Stimulated activated CD8-positive, alpha-beta memory T cell treated with anti-CD3 and anti-CD28 coated beads, Interleukin-2, amount 100 ng/mL, for 48 hours (primary cell): ENCODE data around the gene TMEM130.

Experiments
- DNase-seq, 2 donors: peaks; one replicate each; pipeline ENCODE4 v3.0.0-alpha.2; 2020; ENCODE audit warnings: low read depth in 2 of 2

Gene TMEM130

DNA sequence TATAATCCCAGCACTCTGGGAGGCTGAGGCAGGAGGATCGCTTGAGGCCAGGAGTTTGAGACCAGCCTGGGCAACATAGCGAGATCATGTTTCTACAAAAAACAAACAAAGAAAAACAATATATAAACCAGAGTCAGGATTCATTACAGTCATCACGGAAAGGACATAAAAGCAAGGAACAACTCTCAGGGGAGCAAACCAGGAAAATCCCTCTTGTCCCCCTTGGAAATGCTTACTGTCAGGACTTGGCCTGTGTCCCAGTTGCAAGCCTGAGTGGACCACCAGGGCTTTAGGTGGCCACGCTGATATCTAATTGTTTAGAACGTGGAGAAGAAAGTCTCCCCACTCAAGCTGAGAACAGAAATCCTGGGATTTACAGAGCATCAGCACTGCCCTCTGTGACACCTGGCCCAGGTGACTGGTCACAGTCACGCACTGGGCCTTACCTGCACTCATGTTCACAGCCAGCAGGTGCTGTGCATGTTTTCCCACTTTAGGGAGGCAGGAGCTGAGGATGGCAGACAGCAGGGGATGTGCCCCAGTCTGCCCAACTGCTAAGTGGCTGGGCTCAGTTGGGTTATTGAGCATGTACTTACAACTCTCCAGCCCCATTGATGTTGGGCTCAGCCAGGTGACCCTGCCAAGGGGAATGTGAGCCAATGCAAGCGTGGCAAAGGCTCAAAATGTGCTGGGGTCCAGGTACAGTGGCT is 60.9 kb downstream of the TMEM130 start:
- DNase-seq, result no peak

DNA sequence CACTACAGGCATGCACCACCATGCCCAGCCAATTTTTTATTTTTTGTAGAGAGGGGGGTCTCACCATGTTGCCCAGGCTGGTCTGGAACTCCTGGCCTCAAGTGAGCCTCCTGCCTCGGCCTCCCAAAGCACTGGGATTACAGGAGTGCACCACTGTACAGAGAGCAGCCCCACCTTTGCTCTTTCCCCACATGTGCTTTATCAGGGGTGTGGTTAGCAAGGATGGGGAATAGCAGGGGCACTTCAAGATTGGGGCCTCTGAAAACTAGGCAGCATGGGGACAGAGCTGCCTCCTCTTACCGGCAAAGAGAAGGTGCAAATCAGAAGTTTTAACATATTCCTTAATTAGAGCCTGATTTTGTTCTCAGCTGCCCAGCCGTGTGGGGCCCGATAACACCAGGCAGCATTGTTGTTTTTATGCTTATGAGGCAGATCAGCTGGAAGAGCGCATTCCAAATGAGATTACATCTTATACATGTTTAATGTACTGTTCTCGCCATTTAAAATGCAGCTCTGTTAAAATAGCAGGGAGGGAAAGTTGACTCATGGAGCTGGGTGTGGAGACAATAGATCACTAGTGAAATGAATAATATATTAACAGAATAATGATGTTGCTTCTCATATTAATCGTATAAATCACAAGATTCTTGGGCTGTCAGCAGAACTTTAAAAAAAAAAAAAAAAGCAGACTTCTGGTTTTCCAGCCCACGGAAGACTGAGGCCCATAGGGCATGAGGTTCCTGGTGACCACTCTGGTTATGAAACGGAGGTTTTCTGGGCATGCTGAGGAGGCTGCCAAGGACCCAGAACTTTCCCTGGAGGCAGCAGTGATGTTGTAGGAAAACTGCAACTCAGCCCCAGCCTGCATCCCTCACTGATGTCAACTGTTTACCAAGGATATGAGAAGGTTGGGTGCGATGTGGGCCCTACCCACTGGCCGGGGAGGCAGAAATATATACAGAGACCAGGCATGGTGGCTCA is 62.5 kb downstream of the TMEM130 start:
- no peak for DNase-seq

GRCh38 chr7:98805956-98806838 is 63.6 kb downstream of the TMEM130 start:
- DNase-seq, result no peak

GRCh38 chr7:98802781-98803110 is 67.1 kb downstream of the TMEM130 start:
- DNase-seq, result no peak

DNA sequence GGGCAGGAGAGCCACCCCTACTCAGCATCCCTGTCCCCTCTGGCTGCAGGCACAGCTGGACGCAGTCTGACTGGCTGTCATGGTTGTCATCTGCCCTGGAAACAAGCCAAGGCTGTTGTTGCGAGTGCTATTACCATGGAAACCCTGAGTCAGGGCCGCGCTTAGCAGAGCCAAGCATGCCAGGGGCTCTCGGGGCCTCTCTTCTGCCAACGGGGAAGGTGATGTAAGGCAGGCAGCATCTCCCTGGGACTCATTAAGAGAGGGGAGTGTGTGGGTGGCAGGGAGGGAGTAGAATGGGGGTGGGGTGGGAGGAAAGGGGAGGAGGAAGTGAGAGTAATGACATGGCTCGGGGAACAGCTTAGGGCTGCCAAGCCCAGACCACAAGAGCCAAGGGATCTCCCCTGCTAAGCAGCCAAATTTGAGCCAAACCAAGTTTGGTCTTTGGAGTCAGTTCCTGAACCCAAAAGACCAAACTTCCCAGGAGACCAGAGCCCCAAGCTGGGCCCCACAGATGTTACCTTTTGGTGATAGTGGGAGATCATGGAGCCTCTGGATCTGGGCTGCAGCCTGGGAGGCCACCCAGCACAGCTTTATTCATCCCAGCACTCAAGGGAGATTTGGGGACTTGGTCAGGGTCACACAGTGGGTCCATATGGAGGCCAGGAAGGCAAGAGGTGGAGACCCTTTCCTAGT is 67.6 kb downstream of the TMEM130 start:
- DNase-seq, result peak; percentile 13 to 26

- DNase-seq, result no peak
Measured at GRCh38 chr7:98800996-98801395, 68.8 kb downstream of the TMEM130 start.

GRCh38 chr7:98797150-98797549 is 72.7 kb downstream of the TMEM130 start:
- no peak for DNase-seq
